Astrocyte (in vitro differentiated cells and primary cell): ENCODE measurements around the gene CISD1. TPM values are rescaled to one million over a fixed set of nuclear protein-coding genes. Genes with fewer than 3 reads are reported as not detected.
"Not testable (repeated sequence)": the region's sequence is repeated elsewhere in the genome, so short reads cannot be mapped to it uniquely, and the experiment has no call there.

Source experiments
- DNase-seq: peaks from one replicate; pipeline ENCODE4 v3.0.0-alpha.2; 2010; ENCODE audit warnings: low read depth
- FAIRE-seq: peaks from 2 replicates; lab custom pipeline; 2011; peaks lifted over from hg19 to GRCh38; lab: Jason Lieb, UNC
- H2AFZ ChIP-seq: 2 replicates; pipeline ENCODE4 v1.6.0; 2012; ENCODE audit warnings: low read depth, low read length, inconsistent platforms
- H3K27ac ChIP-seq: 2 replicates; pipeline ENCODE4 v1.5.1; 2011; ENCODE audit warnings: low read depth, low read length, inconsistent platforms
- H3K27me3 ChIP-seq: 2 replicates; pipeline ENCODE4 v1.6.0; 2011; ENCODE audit warnings: low read length, inconsistent platforms; ENCODE audit not compliant: insufficient read depth
- H3K36me3 ChIP-seq: 2 replicates; pipeline ENCODE4 v1.5.1; 2011; ENCODE audit warnings: low read length, inconsistent platforms; ENCODE audit not compliant: insufficient read depth
- H3K4me1 ChIP-seq: 2 replicates; pipeline ENCODE4 v1.5.1; 2011; ENCODE audit warnings: low read length, inconsistent platforms; ENCODE audit not compliant: insufficient read depth
- H3K4me2 ChIP-seq: 2 replicates; pipeline ENCODE4 v1.6.0; 2012; ENCODE audit warnings: low read length, inconsistent platforms
- H3K4me3 ChIP-seq: 2 replicates; pipeline ENCODE4 v1.5.1; 2011; ENCODE audit warnings: low read depth, mild to moderate bottlenecking, low read length, inconsistent platforms; ENCODE audit not compliant: insufficient read depth
- H3K79me2 ChIP-seq: 2 replicates; pipeline ENCODE4 v1.6.0; 2012; ENCODE audit warnings: mild to moderate bottlenecking, low read length, inconsistent platforms; ENCODE audit not compliant: insufficient read depth
- H3K9ac ChIP-seq: 2 replicates; pipeline ENCODE4 v1.6.0; 2012; ENCODE audit warnings: mild to moderate bottlenecking, low read length, inconsistent platforms
- H3K9me3 ChIP-seq: 2 replicates; pipeline ENCODE4 v1.5.1; 2012; ENCODE audit warnings: low read depth, mild to moderate bottlenecking, low read length, inconsistent platforms; ENCODE audit not compliant: insufficient read depth
- H4K20me1 ChIP-seq: 2 replicates; pipeline ENCODE4 v1.6.0; 2012; ENCODE audit warnings: low read length, inconsistent platforms; ENCODE audit not compliant: insufficient read depth
- H3K27ac Mint-ChIP-seq: one replicate; pipeline ENCODE4 v1.8.0; 2021; ENCODE audit warnings: mild to moderate bottlenecking, mixed read lengths; ENCODE audit not compliant: unreplicated experiment
- H3K27me3 Mint-ChIP-seq: one replicate; pipeline ENCODE4 v1.8.0; 2021; ENCODE audit warnings: low read depth, mixed read lengths; ENCODE audit not compliant: unreplicated experiment
- H3K36me3 Mint-ChIP-seq: one replicate; pipeline ENCODE4 v1.8.0; 2021; ENCODE audit warnings: low read depth, mixed read lengths; ENCODE audit not compliant: unreplicated experiment
- H3K4me1 Mint-ChIP-seq: one replicate; pipeline ENCODE4 v1.8.0; 2021; ENCODE audit warnings: low read depth, mixed read lengths; ENCODE audit not compliant: unreplicated experiment
- H3K4me3 Mint-ChIP-seq: one replicate; pipeline ENCODE4 v1.8.0; 2021; ENCODE audit warnings: mild to moderate bottlenecking, moderate library complexity, mixed read lengths; ENCODE audit not compliant: unreplicated experiment
- H3K9me3 Mint-ChIP-seq: one replicate; pipeline ENCODE4 v1.8.0; 2021; ENCODE audit warnings: mild to moderate bottlenecking, mixed read lengths; ENCODE audit not compliant: unreplicated experiment
- EZH2 ChIP-seq: IDR thresholded peaks from 2 replicates; pipeline ENCODE4 v1.6.1; 2012; ENCODE audit warnings: mild to moderate bottlenecking, low read length, inconsistent platforms; ENCODE audit not compliant: insufficient read depth
- total RNA-seq: library from RNA; stranded (reverse); gene quantifications from 2 replicates; pipeline ENCODE4 v1.2.1, GENCODE V29; 2021
- TF ChIP-seq, protein P1 (sequence below): IDR thresholded peaks from 2 replicates; pipeline ENCODE4 v1.5.1; 2011; ENCODE audit warnings: low read depth, mild to moderate bottlenecking, inconsistent platforms, low read length, moderate library complexity; ENCODE audit not compliant: insufficient read depth

Gene CISD1
- total RNA-seq, 1 donor from 2014 or later = 36.3 TPM

GRCh38 chr10:58220769-58221451, 48.1 kb upstream of the CISD1 start:
- Histone ChIP-seq H4K20me1 (no peaks in the 10 kb centered on the region), H3K9me3 (no peaks in the 10 kb centered on the region), H3K9ac (no peak overlapping the region), H3K27me3 (no peaks in the 10 kb centered on the region), H3K4me2 (no peak overlapping the region), H3K36me3 (no peaks in the 10 kb centered on the region), H3K4me1 (no peaks in the 10 kb centered on the region), H2AFZ (no peak overlapping the region), H3K4me3 (no peak overlapping the region), H3K27ac (no peak overlapping the region), H3K79me2 (no peaks in the 10 kb centered on the region)
- FAIRE-seq (no peak), DNase-seq (peak; percentile 69)
- Mint-ChIP-seq H3K27ac (no peak overlapping the region), H3K9me3 (no peaks in the 10 kb centered on the region), H3K27me3 (no peaks in the 10 kb centered on the region), H3K4me1 (peaks cover 13% of the 10 kb centered on the region), H3K4me3 (no peak overlapping the region), H3K36me3 (no peaks in the 10 kb centered on the region)
- TF ChIP-seq EZH2 = no peak
- TF ChIP-seq, protein P1, sequence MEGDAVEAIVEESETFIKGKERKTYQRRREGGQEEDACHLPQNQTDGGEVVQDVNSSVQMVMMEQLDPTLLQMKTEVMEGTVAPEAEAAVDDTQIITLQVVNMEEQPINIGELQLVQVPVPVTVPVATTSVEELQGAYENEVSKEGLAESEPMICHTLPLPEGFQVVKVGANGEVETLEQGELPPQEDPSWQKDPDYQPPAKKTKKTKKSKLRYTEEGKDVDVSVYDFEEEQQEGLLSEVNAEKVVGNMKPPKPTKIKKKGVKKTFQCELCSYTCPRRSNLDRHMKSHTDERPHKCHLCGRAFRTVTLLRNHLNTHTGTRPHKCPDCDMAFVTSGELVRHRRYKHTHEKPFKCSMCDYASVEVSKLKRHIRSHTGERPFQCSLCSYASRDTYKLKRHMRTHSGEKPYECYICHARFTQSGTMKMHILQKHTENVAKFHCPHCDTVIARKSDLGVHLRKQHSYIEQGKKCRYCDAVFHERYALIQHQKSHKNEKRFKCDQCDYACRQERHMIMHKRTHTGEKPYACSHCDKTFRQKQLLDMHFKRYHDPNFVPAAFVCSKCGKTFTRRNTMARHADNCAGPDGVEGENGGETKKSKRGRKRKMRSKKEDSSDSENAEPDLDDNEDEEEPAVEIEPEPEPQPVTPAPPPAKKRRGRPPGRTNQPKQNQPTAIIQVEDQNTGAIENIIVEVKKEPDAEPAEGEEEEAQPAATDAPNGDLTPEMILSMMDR = no peak

- no peaks in the 10 kb centered on the region for H3K27me3 ChIP-seq
- Mint-ChIP-seq H3K27ac (no peak overlapping the region), H3K36me3 (peaks cover 6% of the 10 kb centered on the region), H3K4me3 (no peak overlapping the region), H3K9me3 (peaks cover 3% of the 10 kb centered on the region), H3K27me3 (no peaks in the 10 kb centered on the region), H3K4me1 (no peaks in the 10 kb centered on the region)
- H3K4me3 ChIP-seq = no peak overlapping the region
- TF ChIP-seq, protein P1 = no peak
- TF ChIP-seq EZH2 = no peak
- no peak overlapping the region for H3K4me2 ChIP-seq
- no peaks in the 10 kb centered on the region for H3K4me1 ChIP-seq
- FAIRE-seq = no peak
- H3K27ac ChIP-seq = no peak overlapping the region
- no peak overlapping the region for H3K9ac ChIP-seq
- no peaks in the 10 kb centered on the region for H3K9me3 ChIP-seq
- DNase-seq = no peak
- H3K79me2 ChIP-seq = no peaks in the 10 kb centered on the region
- H3K36me3 ChIP-seq = no peaks in the 10 kb centered on the region
- H2AFZ ChIP-seq = no peak overlapping the region
- no peaks in the 10 kb centered on the region for H4K20me1 ChIP-seq
Measured at GRCh38 chr10:58225654-58226053, 43.3 kb upstream of the CISD1 start.

DNA sequence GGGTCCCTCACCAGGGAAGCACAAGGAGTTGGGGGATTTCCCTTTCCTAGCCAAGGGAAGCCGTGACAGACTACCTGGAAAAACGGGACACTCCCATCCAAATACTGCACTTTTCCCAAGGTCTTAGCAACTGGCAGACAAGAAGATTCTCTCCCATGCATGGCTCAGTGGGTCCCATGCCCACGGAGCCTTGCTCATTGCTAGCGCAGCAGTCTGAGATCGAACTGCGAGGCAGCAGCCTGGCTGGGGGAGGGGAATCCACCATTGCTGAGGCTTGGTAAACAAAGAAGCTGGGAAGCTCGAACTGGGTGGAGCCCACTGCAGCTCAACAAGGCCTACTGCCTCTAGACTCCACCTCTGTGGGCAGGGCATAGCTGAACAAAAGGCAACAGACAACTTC, 39.1 kb upstream of the CISD1 start:
- H3K27ac ChIP-seq, H3K27ac Mint-ChIP-seq, DNase-seq, FAIRE-seq, H3K9me3 ChIP-seq, H3K9me3 Mint-ChIP-seq, H3K9ac ChIP-seq, H3K4me3 Mint-ChIP-seq, H3K4me1 Mint-ChIP-seq, H3K4me3 ChIP-seq, H3K79me2 ChIP-seq, H3K4me2 ChIP-seq, H3K4me1 ChIP-seq, H2AFZ ChIP-seq, H4K20me1 ChIP-seq, H3K36me3 ChIP-seq, H3K27me3 Mint-ChIP-seq, H3K27me3 ChIP-seq: not testable (repeated sequence)
- H3K36me3 Mint-ChIP-seq = peaks cover 34% of the 10 kb centered on the region
